ENCODE results near the gene GPA33. TPM values are rescaled to one million over a fixed set of nuclear protein-coding genes. Genes with fewer than 3 reads are reported as not detected.

Gene GPA33
- total and polyA plus RNA-seq, 12 donors: 0.15 to 5.8 (median 1.1) TPM; not detected in 1

- H3K36me3 ChIP-seq: no peaks in the 10 kb centered on the region
- DNase-seq (no peak), ATAC-seq (peak in 7 of 8 donors; percentile 36 to 80 (median 69))
- peaks cover 0 to 27% (median 3%) of the 10 kb centered on the region in 9 donors for H3K4me1 ChIP-seq
- TF ChIP-seq CTCF (IDR thresholded peaks at IDR 0.05): no peak
- peaks cover 0 to 4% (median 0%) of the 10 kb centered on the region in 7 donors for H3K27me3 ChIP-seq
- peak overlapping the region in 3 of 10 donors; percentile 25 to 39 (median 36) for H3K27ac ChIP-seq
- intact Hi-C loops (cut with DNase I): loop anchor here in 1 of 10 donors (10.0 kb wide), 1 partner anchor 137 kb away; no protein-coding TSS in a partner anchor
- H3K4me3 ChIP-seq: no peak overlapping the region
- H3K9me3 ChIP-seq: no peaks in the 10 kb centered on the region
These were observed 12.3 kb downstream of the GPA33 start for GRCh38 chr1:167077868-167078210.

- WGBS, 2 donors: 76 to 88% methylated on average over 3 of the region's 3 CpGs
- no peak for TF ChIP-seq CTCF (IDR thresholded peaks at IDR 0.05)
- DNase-seq (no peak), ATAC-seq (peak in 2 of 8 donors; percentile 27 to 43)
- Histone ChIP-seq H3K27ac (peak overlapping the region in 1 of 10 donors; percentile 39), H3K27me3 (peaks cover 0 to 4% (median 0%) of the 10 kb centered on the region in 7 donors), H3K9me3 (no peaks in the 10 kb centered on the region), H3K4me3 (no peak overlapping the region), H3K4me1 (peaks cover 0 to 22% (median 0%) of the 10 kb centered on the region in 9 donors), H3K36me3 (no peaks in the 10 kb centered on the region)
- intact Hi-C loops (cut with DNase I): loop anchor here in 1 of 10 donors (10.0 kb wide), 1 partner anchor 138 kb away; no protein-coding TSS in a partner anchor
These were observed 12.9 kb downstream of the GPA33 start for GRCh38 chr1:167077128-167077867.

GRCh38 chr1:167076136-167076710 is 14.0 kb downstream of the GPA33 start:
- ATAC-seq (no peak), DNase-seq (no peak)
- peaks cover 0 to 2% (median 0%) of the 10 kb centered on the region in 7 donors for H3K27me3 ChIP-seq
- no peak overlapping the region for H3K27ac ChIP-seq
- 80 to 83% methylated on average over 8 of the region's 8 CpGs for WGBS, 2 donors
- intact Hi-C loops (cut with DNase I): loop anchor here in 1 of 10 donors (10.0 kb wide), 1 partner anchor 139 kb away; no protein-coding TSS in a partner anchor
- TF ChIP-seq CTCF (IDR thresholded peaks at IDR 0.05): no peak
- H3K4me1 ChIP-seq: peaks cover 0 to 20% (median 0%) of the 10 kb centered on the region in 9 donors
- no peaks in the 10 kb centered on the region for H3K36me3 ChIP-seq
- no peak overlapping the region for H3K4me3 ChIP-seq
- H3K9me3 ChIP-seq: no peaks in the 10 kb centered on the region

- Histone ChIP-seq H3K4me1 (peaks cover 0 to 12% (median 6%) of the 10 kb centered on the region in 9 donors), H3K4me3 (no peak overlapping the region), H3K27ac (no peak overlapping the region), H3K27me3 (no peaks in the 10 kb centered on the region), H3K9me3 (no peaks in the 10 kb centered on the region), H3K36me3 (no peaks in the 10 kb centered on the region)
- intact Hi-C loops (cut with DNase I): loop anchor here in 4 of 10 donors (5.0 to 10.0 kb wide), 3 partner anchors 46 to 144 kb away; no protein-coding TSS in a partner anchor
- ATAC-seq: no peak
- no peak for TF ChIP-seq CTCF (IDR thresholded peaks at IDR 0.05)
- WGBS, 2 donors: 96 to 98% methylated on average over 8 of the region's 8 CpGs
- no peak for DNase-seq
These were observed 18.9 kb downstream of the GPA33 start for GRCh38 chr1:167071286-167071685.

All from heart right ventricle (tissue), 16 donors.